GM21529 (cell line): Measurements from ENCODE around the gene PGAP6.
"Not testable (repeated sequence)": the region's sequence is repeated elsewhere in the genome, so short reads cannot be mapped to it uniquely, and the experiment has no call there.

Source experiments
- ATAC-seq: cut with Tn5 transposase; IDR thresholded peaks from one replicate; pipeline ENCODE4 v1.9.1; 2021; ENCODE audit not compliant: unreplicated experiment

The PGAP6 gene

DNA sequence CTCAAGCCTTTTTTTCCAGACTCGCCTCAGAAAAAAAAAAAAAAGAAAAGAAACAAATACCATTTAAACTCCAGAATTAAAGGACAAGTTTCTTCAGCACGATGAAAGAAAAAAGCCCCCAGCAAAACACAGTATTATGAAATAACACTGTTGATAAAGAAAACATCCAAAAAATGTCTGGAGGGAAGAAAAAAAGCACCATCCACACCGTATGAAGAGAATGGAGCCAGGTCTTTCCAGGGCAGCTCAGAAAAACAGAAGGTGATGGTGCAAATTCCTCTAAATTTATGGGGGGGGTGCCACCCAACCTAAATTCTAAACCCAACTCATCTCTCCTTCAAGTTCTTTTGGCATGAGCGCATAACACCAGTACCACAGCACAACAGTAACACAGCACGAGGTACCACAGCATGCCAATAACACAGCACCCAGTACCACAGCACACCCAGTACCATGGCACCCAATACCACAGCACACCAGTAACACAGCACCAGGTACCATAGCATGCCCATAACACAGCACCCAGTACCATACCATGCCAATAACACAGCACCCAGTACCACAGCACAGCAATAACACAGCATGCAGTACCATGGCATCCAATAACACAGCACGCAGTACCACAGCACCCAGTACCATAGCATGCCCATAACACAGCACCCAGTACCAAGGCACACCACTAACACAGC is 48.2 kb downstream of the PGAP6 start:
- ATAC-seq = no peak

DNA sequence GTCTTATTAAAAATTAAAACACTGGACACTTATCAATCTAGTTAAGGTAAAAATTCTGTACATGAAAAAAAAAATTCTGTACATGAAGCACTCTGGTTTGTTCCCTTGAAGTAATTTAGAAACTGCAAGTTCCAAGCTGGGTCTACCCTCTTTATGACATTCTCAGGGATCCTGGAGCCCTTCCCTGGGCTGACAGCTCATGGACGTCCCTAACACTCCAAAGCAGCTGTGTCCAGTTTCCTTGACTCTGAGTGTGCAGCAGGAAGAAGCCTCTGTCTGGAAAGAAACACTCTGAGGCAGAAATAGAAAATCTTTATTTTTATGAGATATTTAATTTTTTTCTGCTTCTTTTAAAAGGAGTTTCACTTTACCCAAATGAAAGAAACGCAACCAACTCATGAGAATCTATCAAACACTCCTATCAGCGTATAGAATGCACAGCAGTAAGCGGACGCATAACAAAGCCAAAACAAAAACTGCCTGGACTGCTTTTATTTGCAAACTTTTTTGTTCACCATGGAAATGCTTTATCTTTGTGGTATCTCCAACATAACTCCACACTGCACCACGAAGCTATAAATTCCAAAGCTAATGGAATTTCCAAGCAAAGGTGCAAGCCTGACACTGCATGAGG is 50.5 kb downstream of the PGAP6 start:
- ATAC-seq = not testable (repeated sequence)

DNA sequence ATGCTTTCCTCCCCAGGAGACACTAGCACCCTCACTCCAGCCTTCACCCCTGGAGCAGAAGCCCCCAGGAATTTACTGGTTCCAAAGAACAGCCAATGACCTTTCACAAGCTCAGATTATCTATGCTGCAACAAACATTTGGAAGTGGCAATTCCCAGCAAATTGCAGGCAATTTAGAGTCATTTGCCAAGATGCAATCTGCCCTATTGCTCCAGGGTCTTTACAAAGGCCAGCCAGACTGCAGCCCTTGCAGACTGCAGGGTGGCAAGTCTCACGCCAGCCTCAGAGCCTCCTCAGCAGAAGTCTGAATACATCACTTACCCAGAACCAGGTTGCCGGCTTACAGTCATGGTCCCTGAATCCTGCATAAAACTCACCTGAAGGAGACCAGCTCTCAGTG is 51.0 kb downstream of the PGAP6 start:
- ATAC-seq = no peak

DNA sequence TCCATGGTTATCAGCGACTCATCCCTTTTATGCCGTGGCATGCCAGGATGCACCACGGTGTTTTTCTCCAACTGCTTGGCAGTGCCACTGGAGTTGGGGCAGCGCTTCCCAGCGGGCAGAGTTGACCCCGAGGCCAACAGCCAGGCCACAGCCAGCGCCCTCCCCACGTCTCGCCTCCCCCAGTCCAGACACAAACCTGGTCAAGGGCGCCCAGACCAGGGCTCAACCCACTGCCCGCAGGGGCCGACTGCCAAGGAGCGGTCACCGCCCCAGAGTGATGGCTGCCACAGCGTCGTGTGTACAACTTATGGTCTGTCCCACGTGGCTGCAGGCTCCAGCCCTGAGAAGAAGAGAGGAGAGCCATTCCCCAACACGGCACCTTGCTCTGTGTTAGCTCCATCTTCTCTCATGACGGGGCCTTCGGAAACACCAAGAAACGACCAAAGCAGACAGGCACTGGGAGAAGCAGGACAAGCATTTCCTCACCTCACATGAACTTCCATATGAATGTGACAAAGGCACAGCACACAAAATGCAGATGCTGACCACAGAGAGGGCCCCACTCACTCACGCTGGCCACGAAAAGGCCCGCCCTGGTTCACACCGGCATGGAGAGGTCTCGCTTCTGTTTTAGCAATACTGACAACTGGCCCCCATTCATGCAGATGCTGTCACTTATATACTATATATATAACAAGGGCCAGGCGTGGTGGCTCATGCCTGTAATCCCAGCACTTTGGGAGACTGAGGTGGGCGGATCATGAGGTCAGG is 56.2 kb downstream of the PGAP6 start:
- no peak for ATAC-seq

DNA sequence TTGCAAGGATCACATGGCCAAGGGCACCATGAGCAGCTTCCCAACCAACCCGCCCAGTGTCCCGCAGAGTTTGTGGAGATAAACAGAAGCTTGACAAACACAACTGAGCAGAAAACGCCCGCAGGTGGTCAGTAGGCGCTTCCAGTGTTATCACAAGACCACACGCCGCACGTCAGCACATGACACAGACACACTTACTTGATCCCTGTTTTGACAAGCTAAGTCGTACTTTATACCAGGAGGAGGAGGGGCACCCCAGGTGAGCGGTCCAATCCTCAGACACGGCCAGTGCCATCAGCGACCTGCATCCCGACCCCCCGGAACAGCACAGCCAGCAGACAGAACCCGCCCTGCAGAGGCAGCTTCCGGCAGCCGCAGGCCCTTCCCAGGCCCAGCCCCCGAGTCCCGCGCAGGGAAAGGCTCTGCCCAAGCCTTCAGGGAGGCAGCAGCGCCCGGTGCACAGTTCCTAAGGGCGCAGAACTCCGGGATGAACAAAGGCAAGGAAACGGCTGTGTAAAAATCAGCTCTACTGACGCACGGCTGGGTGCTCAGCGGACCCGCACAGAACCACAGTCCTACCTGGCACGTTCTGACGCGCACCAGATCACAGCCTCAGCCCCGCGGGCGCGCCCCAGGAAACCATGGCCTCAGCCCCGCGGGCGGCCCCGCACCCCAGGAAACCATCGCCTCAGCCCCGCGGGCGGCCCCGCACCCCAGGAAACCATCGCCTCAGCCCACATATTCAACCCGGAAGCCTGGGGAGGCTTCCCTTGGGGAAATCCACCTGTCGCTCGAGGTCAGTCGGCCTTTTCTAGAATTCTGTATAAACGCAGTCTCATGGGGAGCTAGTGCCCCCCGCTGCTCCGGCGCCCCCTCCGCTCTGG is 57.1 kb downstream of the PGAP6 start:
- ATAC-seq = peak; percentile 61

DNA sequence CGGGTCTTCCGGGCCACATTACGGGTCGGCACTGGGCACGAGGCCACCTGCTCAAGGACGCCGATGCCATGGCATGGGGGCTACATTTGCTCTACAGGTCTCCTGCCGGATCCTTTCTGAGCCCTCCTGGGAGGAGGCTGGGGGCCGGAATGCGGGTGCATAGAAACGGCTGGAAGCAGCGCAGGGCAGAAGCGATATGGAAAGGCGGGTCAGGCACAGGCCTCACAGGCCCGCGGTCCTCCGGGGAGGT is 57.7 kb downstream of the PGAP6 start:
- no peak for ATAC-seq

DNA sequence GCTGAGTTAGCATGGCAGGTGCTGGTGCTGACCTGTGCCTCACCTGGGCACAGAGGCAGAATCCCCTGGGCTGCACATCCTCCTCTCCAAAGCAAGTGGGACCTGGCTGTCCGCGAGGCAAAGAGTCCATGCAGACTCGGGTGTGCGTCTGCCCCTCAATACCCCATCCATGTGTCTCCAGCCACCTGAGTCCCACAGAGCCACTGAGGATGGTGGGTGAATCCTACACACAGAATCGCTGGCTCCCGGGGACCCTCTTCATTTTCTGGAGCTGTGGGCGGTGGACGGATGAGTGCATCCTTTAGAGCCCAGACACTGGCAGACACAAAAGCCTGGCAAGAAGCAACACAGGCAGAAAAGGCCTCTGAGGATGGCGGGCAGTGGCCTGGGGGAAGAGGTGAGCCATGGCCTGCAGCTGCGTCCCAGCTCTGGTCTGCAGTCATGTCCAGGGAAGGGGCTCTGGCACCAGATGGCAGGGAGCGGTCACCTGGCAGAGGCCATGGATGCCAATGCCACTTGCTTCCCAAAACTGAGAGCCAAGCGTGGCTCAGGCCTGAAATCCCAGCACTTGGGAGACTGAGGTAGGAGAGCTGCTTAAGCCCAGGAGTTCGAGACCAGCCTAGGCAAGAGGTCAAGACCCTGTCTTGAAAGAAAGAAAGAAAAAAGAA is 59.2 kb downstream of the PGAP6 start:
- ATAC-seq = no peak

DNA sequence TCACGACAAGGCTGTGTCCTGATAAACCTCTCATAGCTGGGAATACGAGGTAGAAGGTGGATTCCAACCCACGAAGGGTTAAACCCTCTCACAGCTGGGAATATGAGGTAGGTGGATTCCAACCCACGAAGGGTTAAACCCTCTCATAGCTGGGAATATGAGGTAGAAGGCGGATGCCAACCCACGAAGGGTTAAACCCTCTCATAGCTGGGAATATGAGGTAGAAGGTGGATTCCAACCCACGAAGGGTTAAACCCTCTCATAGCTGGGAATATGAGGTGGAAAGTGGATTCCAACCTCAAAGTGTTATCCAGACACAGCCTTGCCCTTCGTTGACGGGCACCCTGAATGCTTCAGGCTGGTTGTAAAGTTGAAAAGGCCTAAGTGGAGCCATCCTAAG is 60.2 kb downstream of the PGAP6 start:
- ATAC-seq = no peak
